CD4-positive, alpha-beta T cell (primary cell): ENCODE results near the gene MPPED2. TPM values are rescaled to one million over a fixed set of nuclear protein-coding genes. Genes with fewer than 3 reads are reported as not detected.

Experiments
- ATAC-seq: fragments of 200-7000 bp; cut with Tn5 transposase; one replicate; pipeline ENCODE4 v1.10.0; 2022; ENCODE audit warnings: mild to moderate bottlenecking; ENCODE audit not compliant: poor library complexity
- CTCF ChIA-PET: fragments of 350-600 bp; sonication (Branson Sonifier 250); formaldehyde crosslinking; loops from one replicate; lab custom pipeline; 2021; ENCODE audit warnings: antibody characterized with exemption, inconsistent platforms; lab: Charles Lee
- POLR2A ChIA-PET: fragments of 350-600 bp; sonication (Branson Sonifier 250); formaldehyde crosslinking; loops from one replicate; lab custom pipeline; 2021; ENCODE audit warnings: antibody characterized with exemption, inconsistent platforms; lab: Charles Lee
- DNase-seq, 14 experiments: peaks; one replicate each; pipeline ENCODE4 v3.0.0-alpha.2; 2013 to 2020; ENCODE audit warnings: mixed read lengths in 2 of 14
- H3K27ac ChIP-seq, 2 donors: one replicate each; pipeline versions ENCODE4 v1.5.1 to v1.7.0; 2013; ENCODE audit warnings: low read length in 2 of 2, low read depth in 1 of 2, mild to moderate bottlenecking in 1 of 2
- H3K27me3 ChIP-seq, 2 experiments: 1 replicate in 1 of 2; 2 replicates in 1 of 2; pipeline versions ENCODE4 v1.6.1 to v1.7.0; 2013; ENCODE audit warnings: low read length in 2 of 2, control low read depth in 1 of 2, mild to moderate bottlenecking in 1 of 2, moderate library complexity in 1 of 2; ENCODE audit not compliant: insufficient read depth in 2 of 2, control insufficient read depth in 1 of 2
- H3K36me3 ChIP-seq: one replicate; pipeline ENCODE4 v1.6.1; 2013; ENCODE audit warnings: low read length, control low read depth; ENCODE audit not compliant: insufficient read depth
- H3K4me1 ChIP-seq: one replicate; pipeline ENCODE4 v1.6.1; 2013; ENCODE audit warnings: low read length, control low read depth; ENCODE audit not compliant: insufficient read depth
- H3K4me3 ChIP-seq: one replicate; pipeline ENCODE4 v1.5.1; 2013; ENCODE audit warnings: mild to moderate bottlenecking, low read length, moderate library complexity
- H3K9me3 ChIP-seq, 2 experiments: 1 replicate in 1 of 2; 2 replicates in 1 of 2; pipeline versions ENCODE4 v1.6.1 to v1.7.0; 2013; ENCODE audit warnings: low read length in 2 of 2, mild to moderate bottlenecking in 2 of 2, control low read depth in 1 of 2, moderate library complexity in 1 of 2; ENCODE audit not compliant: control insufficient read depth in 1 of 2, insufficient read depth in 1 of 2
- H3K27ac Mint-ChIP-seq: one replicate; pipeline ENCODE4 v1.8.0; 2020; ENCODE audit warnings: mixed read lengths
- H3K27me3 Mint-ChIP-seq: one replicate; pipeline ENCODE4 v1.8.0; 2021; ENCODE audit warnings: mixed read lengths
- H3K36me3 Mint-ChIP-seq: one replicate; pipeline ENCODE4 v1.8.0; 2021; ENCODE audit warnings: low read depth, mixed read lengths
- H3K4me1 Mint-ChIP-seq: one replicate; pipeline ENCODE4 v1.8.0; 2021; ENCODE audit warnings: low read depth, mixed read lengths
- H3K4me3 Mint-ChIP-seq: one replicate; pipeline ENCODE4 v1.8.0; 2020; ENCODE audit warnings: mild to moderate bottlenecking, mixed read lengths
- H3K9me3 Mint-ChIP-seq: one replicate; pipeline ENCODE4 v1.8.0; 2020; ENCODE audit warnings: mixed read lengths
- intact Hi-C, 2 experiments: fragments of 100-400 bp; cut with DNase I in 1 of 2; cut with micrococcal nuclease in 1 of 2; formaldehyde crosslinking; loops; one replicate each; pipeline versions ENCODE4 v1.15.1 to v1.9.0; 2023 to 2025; cut with DNase I, micrococcal nuclease
- total RNA-seq, 174 experiments: library from RNA in 2 of 174; stranded (reverse) in 2 of 174; gene quantifications; one replicate each; pipeline ENCODE4 v1.2.3 and lab custom pipeline; 2021 to 2026
- TF ChIP-seq, protein P1 (sequence below): fragments of 200-600 bp; IDR thresholded peaks from one replicate; pipeline ENCODE4 v1.8.0; 2022; ENCODE audit warnings: antibody characterized with exemption, mild to moderate bottlenecking

MPPED2 gene
- total RNA-seq, 2 experiments from 2014 or later: 0.96 to 1.7 TPM

DNA sequence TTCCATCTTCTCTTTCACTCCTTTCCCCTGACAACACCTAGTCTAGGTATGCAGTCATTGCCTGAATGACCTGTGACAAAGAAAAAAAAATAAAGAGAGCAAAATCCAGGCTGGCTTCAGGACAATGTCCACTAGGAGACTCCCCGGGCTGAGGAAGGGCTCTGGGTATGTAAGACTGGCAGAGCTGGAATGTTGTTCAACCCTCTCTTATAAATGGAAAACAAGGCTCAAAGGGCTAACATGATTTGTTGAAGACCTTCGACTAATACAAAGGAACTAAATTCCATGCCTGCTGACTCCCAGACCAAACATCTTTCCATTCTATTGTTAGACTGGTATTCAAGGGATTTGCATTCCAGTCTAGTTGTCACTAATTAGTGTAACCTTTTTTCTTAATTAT is 141.1 kb downstream of the MPPED2 start:
- no peak for DNase-seq
- H3K27ac Mint-ChIP-seq: no peak overlapping the region
- no peaks in the 10 kb centered on the region for H3K9me3 Mint-ChIP-seq
- H3K27me3 Mint-ChIP-seq: peaks cover 17% of the 10 kb centered on the region
- H3K36me3 Mint-ChIP-seq: no peaks in the 10 kb centered on the region
- no peak for ATAC-seq
- no peaks in the 10 kb centered on the region for H3K9me3 ChIP-seq
- no peak overlapping the region for H3K4me3 Mint-ChIP-seq
- intact Hi-C loops: no loop called here
- TF ChIP-seq, protein P1, sequence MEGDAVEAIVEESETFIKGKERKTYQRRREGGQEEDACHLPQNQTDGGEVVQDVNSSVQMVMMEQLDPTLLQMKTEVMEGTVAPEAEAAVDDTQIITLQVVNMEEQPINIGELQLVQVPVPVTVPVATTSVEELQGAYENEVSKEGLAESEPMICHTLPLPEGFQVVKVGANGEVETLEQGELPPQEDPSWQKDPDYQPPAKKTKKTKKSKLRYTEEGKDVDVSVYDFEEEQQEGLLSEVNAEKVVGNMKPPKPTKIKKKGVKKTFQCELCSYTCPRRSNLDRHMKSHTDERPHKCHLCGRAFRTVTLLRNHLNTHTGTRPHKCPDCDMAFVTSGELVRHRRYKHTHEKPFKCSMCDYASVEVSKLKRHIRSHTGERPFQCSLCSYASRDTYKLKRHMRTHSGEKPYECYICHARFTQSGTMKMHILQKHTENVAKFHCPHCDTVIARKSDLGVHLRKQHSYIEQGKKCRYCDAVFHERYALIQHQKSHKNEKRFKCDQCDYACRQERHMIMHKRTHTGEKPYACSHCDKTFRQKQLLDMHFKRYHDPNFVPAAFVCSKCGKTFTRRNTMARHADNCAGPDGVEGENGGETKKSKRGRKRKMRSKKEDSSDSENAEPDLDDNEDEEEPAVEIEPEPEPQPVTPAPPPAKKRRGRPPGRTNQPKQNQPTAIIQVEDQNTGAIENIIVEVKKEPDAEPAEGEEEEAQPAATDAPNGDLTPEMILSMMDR: no peak
- H3K27ac ChIP-seq: no peak overlapping the region
- POLR2A ChIA-PET: no interaction called here
- no peaks in the 10 kb centered on the region for H3K4me1 Mint-ChIP-seq
- H3K4me3 ChIP-seq: no peak overlapping the region
- no peaks in the 10 kb centered on the region for H3K4me1 ChIP-seq
- CTCF ChIA-PET: no interaction called here
- H3K27me3 ChIP-seq: peaks cover 0 to 2% of the 10 kb centered on the region in 2 experiments
- H3K36me3 ChIP-seq: no peaks in the 10 kb centered on the region

DNA sequence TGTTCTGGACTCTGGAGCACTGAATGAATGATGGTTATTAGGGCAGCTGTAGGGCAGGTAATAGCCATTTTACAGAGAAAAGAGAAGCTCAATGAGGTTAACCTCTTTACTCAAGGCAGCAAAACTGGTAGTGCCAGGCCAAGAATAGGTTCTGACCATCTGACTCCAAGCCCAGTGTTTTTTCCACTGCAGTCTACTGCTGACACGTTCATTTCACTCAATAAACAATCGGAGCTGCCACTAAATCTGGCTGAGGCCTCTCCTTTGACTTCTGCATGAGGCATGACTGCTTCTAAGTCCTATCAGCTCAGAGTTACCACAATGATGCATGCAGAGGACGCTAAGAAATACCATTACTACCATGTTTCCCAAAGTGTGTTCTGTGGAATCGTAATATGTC is 145.6 kb downstream of the MPPED2 start:
- Histone ChIP-seq H3K4me1 (no peaks in the 10 kb centered on the region), H3K27me3 (no peaks in the 10 kb centered on the region), H3K4me3 (no peak overlapping the region), H3K27ac (no peak overlapping the region), H3K36me3 (no peaks in the 10 kb centered on the region), H3K9me3 (no peaks in the 10 kb centered on the region)
- H3K9me3 Mint-ChIP-seq: no peaks in the 10 kb centered on the region
- no peak overlapping the region for H3K27ac Mint-ChIP-seq
- no peaks in the 10 kb centered on the region for H3K36me3 Mint-ChIP-seq
- H3K4me1 Mint-ChIP-seq: no peaks in the 10 kb centered on the region
- DNase-seq (no peak), ATAC-seq (no peak)
- TF ChIP-seq, protein P1: no peak
- H3K27me3 Mint-ChIP-seq: peaks cover 2% of the 10 kb centered on the region
- POLR2A ChIA-PET: no interaction called here
- no peak overlapping the region for H3K4me3 Mint-ChIP-seq
- CTCF ChIA-PET: no interaction called here
- intact Hi-C loops: no loop called here

DNA sequence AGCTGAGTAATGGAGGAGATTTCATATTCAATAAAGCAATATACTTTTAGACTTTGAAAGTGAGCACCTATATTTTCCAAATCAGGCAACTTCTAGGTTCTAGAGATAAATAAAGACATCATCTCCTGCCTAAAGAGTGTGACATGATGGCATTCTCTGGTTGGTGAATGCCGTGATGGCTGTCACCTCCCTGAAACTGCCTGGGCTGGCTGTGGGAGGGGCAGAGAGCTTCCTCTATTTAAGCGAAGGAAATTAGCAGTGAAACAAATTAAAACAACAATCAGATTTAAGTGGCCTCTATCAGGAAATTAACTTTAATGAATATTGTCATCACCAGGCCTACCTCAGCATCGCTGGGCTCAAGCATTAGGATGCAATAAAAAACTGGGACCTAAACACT is 149.4 kb downstream of the MPPED2 start:
- ATAC-seq: no peak
- Histone ChIP-seq H3K4me3 (no peak overlapping the region), H3K4me1 (no peaks in the 10 kb centered on the region), H3K27ac (no peak overlapping the region), H3K27me3 (no peaks in the 10 kb centered on the region), H3K36me3 (no peaks in the 10 kb centered on the region), H3K9me3 (no peaks in the 10 kb centered on the region)
- CTCF ChIA-PET: no interaction called here
- H3K36me3 Mint-ChIP-seq: no peaks in the 10 kb centered on the region
- H3K27me3 Mint-ChIP-seq: no peaks in the 10 kb centered on the region
- no peaks in the 10 kb centered on the region for H3K9me3 Mint-ChIP-seq
- no peak overlapping the region for H3K4me3 Mint-ChIP-seq
- POLR2A ChIA-PET: no interaction called here
- no peaks in the 10 kb centered on the region for H3K4me1 Mint-ChIP-seq
- no peak overlapping the region for H3K27ac Mint-ChIP-seq
- TF ChIP-seq, protein P1: no peak
- intact Hi-C loops: no loop called here
- DNase-seq: no peak
